Kidney (tissue), 14 donors: Measurements from ENCODE around the gene CAMTA1. TPM values are rescaled to one million over a fixed set of nuclear protein-coding genes. Genes with fewer than 3 reads are reported as not detected.

Experiments used
- DNase-seq, 5 donors: peaks; one replicate each; pipeline ENCODE4 v3.0.0-alpha.2; 2013 to 2020
- FAIRE-seq: peaks from 2 replicates; lab custom pipeline; 2012; peaks lifted over from hg19 to GRCh38; lab: Jason Lieb, UNC
- H3K27ac ChIP-seq, 2 donors: one replicate each; pipeline ENCODE4 v1.7.0; 2013; ENCODE audit warnings: low read depth in 2 of 2, low read length in 2 of 2, inconsistent platforms in 1 of 2
- H3K27me3 ChIP-seq: one replicate; pipeline ENCODE4 v1.7.1; 2013; ENCODE audit warnings: low read length, inconsistent platforms; ENCODE audit not compliant: control insufficient read depth, insufficient read depth
- H3K36me3 ChIP-seq, 3 donors: one replicate each; pipeline versions ENCODE4 v1.7.0 to v1.7.1; 2013; ENCODE audit warnings: low read length in 3 of 3, control low read depth in 1 of 3, inconsistent platforms in 1 of 3; ENCODE audit not compliant: insufficient read depth in 3 of 3, control insufficient read depth in 2 of 3
- H3K4me1 ChIP-seq, 3 donors: one replicate each; pipeline versions ENCODE4 v1.7.0 to v1.7.1; 2013; ENCODE audit warnings: low read length in 3 of 3, inconsistent platforms in 1 of 3, low read depth in 1 of 3; ENCODE audit not compliant: control insufficient read depth in 2 of 3, insufficient read depth in 2 of 3
- H3K4me3 ChIP-seq, 3 donors: one replicate each; pipeline versions ENCODE4 v1.7.0 to v1.8.1; 2013; ENCODE audit warnings: low read length in 3 of 3, control low read depth in 1 of 3, inconsistent platforms in 1 of 3
- H3K9ac ChIP-seq, 3 donors: one replicate each; pipeline versions ENCODE4 v1.7.0 to v1.7.1; 2013; ENCODE audit warnings: low read length in 3 of 3, control low read depth in 1 of 3, inconsistent platforms in 1 of 3
- H3K9me3 ChIP-seq, 3 donors: one replicate each; pipeline versions ENCODE4 v1.7.0 to v1.7.1; 2013; ENCODE audit warnings: low read length in 3 of 3, control low read depth in 1 of 3, inconsistent platforms in 1 of 3; ENCODE audit not compliant: control insufficient read depth in 2 of 3, insufficient read depth in 1 of 3
- CTCF ChIP-seq: IDR thresholded peaks from 3 replicates; pipeline ENCODE4 v1.5.1; 2012; ENCODE audit warnings: mild to moderate bottlenecking, moderate library complexity, borderline replicate concordance; ENCODE audit not compliant: insufficient read depth; ENCODE audit errors: extremely low read depth
- intact Hi-C: fragments of 100-400 bp; cut with DNase I; formaldehyde crosslinking; loops from one replicate; pipeline ENCODE4 v1.11.1; 2022
- polyA plus RNA-seq: library from polyadenylated mRNA; stranded (reverse); fragments of 350-450 nt; fragmentation: Illumina TruSeq; extraction: RNeasy Lipid Tissue Mini Kit (QIAGEN cat#74804); gene quantifications from one replicate; pipeline ENCODE4 v1.2.3, GENCODE V29; 2014; ENCODE audit warnings: low read depth, low replicate concordance; ENCODE audit not compliant: insufficient read depth
- total RNA-seq: library from RNA; stranded (reverse); fragmentation: NEBNext Ultra II Directional; extraction: Animal tissue kit (Norgen Biotek cat#: 25700); gene quantifications from one replicate; pipeline ENCODE4 v1.2.1, GENCODE V29; 2021
- donor health status: control.
- donor health status: control.
- donor health status: control.
- donor health status: control.
- donor health status: control.
- donor health status: DM: yes; HTN: yes; CAD: no.
- donor health status: Normal renal cell carcinoma (clear cell type).

Gene CAMTA1
- total and polyA plus RNA-seq, 2 donors from 2014 or later = 79.0 to 170 TPM

- H3K27me3 ChIP-seq = no peaks in the 10 kb centered on the region
- FAIRE-seq (no peak), DNase-seq (peak in 4 of 5 donors; percentile 50 to 74 (median 56))
- H3K4me1 ChIP-seq = peaks cover 4 to 33% (median 25%) of the 10 kb centered on the region in 3 donors
- TF ChIP-seq CTCF = no peak
- no peaks in the 10 kb centered on the region for H3K9me3 ChIP-seq
- intact Hi-C loops = no loop called here
- H3K4me3 ChIP-seq = no peak overlapping the region
- H3K27ac ChIP-seq = peak overlapping the region; percentile 23 to 34
- H3K9ac ChIP-seq = peak overlapping the region in 1 of 3 donors; percentile 43
- no peaks in the 10 kb centered on the region for H3K36me3 ChIP-seq
Observed at GRCh38 chr1:7549277-7550161, 764.3 kb downstream of the CAMTA1 start.

- intact Hi-C loops = no loop called here
- no peaks in the 10 kb centered on the region for H3K9me3 ChIP-seq
- no peaks in the 10 kb centered on the region for H3K27me3 ChIP-seq
- peak overlapping the region; percentile 23 to 86 for H3K27ac ChIP-seq
- peak in 2 of 5 donors; percentile 77 to 79 for DNase-seq
- TF ChIP-seq CTCF = no peak
- no peaks in the 10 kb centered on the region for H3K36me3 ChIP-seq
- no peak overlapping the region for H3K4me3 ChIP-seq
- FAIRE-seq = no peak
- H3K4me1 ChIP-seq = peaks cover 4 to 33% (median 25%) of the 10 kb centered on the region in 3 donors
- no peak overlapping the region for H3K9ac ChIP-seq
Observed at GRCh38 chr1:7550261-7550865, 765.1 kb downstream of the CAMTA1 start.

GRCh38 chr1:7550981-7551380, 765.7 kb downstream of the CAMTA1 start:
- H3K9me3 ChIP-seq = no peaks in the 10 kb centered on the region
- peak overlapping the region; percentile 36 to 86 for H3K27ac ChIP-seq
- no peak for TF ChIP-seq CTCF
- no peaks in the 10 kb centered on the region for H3K36me3 ChIP-seq
- H3K4me1 ChIP-seq = peaks cover 4 to 33% (median 25%) of the 10 kb centered on the region in 3 donors
- intact Hi-C loops = no loop called here
- no peaks in the 10 kb centered on the region for H3K27me3 ChIP-seq
- no peak overlapping the region for H3K4me3 ChIP-seq
- FAIRE-seq (no peak), DNase-seq (peak in 2 of 5 donors; percentile 53 to 78)
- no peak overlapping the region for H3K9ac ChIP-seq
